ENCODE data around the gene VPS8.

Gene VPS8

GRCh38 chr3:184767377-184767776 lies 44.6 kb upstream of the VPS8 start:
- no peak for TF ChIP-seq TARDBP (IDR thresholded peaks at IDR 0.05)
- TF ChIP-seq SUZ12 (IDR thresholded peaks at IDR 0.05): no peak
- TF ChIP-seq FOXK2 (IDR thresholded peaks at IDR 0.05): no peak
- no peak for TF ChIP-seq HDGF (IDR thresholded peaks at IDR 0.05; ENCODE audit: borderline replicate concordance)
- TF ChIP-seq FOXA1 (IDR thresholded peaks at IDR 0.05): no peak
- TF ChIP-seq L3MBTL2 (conservative IDR thresholded peaks at IDR 0.05): no peak
- no peak for TF ChIP-seq BHLHE40 (IDR thresholded peaks at IDR 0.05; ENCODE audit: borderline replicate concordance)
- TF ChIP-seq FOXM1 (IDR thresholded peaks at IDR 0.05; ENCODE audit: borderline replicate concordance): no peak
- no peak for TF ChIP-seq ARNT (IDR thresholded peaks at IDR 0.05)
- no peak for TF ChIP-seq SP1 (IDR thresholded peaks at IDR 0.05)
- TF ChIP-seq NFRKB (IDR thresholded peaks at IDR 0.05): no peak
- no peak for TF ChIP-seq ZNF384 (IDR thresholded peaks at IDR 0.05)
- TF ChIP-seq LEF1 (IDR thresholded peaks at IDR 0.05; ENCODE audit: borderline replicate concordance): no peak
- TF ChIP-seq, protein P1, sequence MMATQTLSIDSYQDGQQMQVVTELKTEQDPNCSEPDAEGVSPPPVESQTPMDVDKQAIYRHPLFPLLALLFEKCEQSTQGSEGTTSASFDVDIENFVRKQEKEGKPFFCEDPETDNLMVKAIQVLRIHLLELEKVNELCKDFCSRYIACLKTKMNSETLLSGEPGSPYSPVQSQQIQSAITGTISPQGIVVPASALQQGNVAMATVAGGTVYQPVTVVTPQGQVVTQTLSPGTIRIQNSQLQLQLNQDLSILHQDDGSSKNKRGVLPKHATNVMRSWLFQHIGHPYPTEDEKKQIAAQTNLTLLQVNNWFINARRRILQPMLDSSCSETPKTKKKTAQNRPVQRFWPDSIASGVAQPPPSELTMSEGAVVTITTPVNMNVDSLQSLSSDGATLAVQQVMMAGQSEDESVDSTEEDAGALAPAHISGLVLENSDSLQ (IDR thresholded peaks at IDR 0.05): no peak
- no peak for TF ChIP-seq CTBP1 (IDR thresholded peaks at IDR 0.05; ENCODE audit: borderline replicate concordance)
- no peak for TF ChIP-seq ELF4 (IDR thresholded peaks at IDR 0.05)
- POLR2A ChIA-PET: no interaction called here
- no peak for DNase-seq (ENCODE audit: extremely low spot score)
- CTCF ChIA-PET: interaction anchor here (0.8 to 2.2 kb wide), 2 partner anchors 24 to 206 kb away, joined by 3 to 7 read pairs; partner anchors contain the start of gene EPHB3

GRCh38 chr3:184769382-184770170 lies 42.4 kb upstream of the VPS8 start:
- TF ChIP-seq TARDBP (IDR thresholded peaks at IDR 0.05): no peak
- TF ChIP-seq FOXA1 (IDR thresholded peaks at IDR 0.05): no peak
- TF ChIP-seq, protein P1 (IDR thresholded peaks at IDR 0.05): no peak
- TF ChIP-seq SP1 (IDR thresholded peaks at IDR 0.05): no peak
- TF ChIP-seq NFRKB (IDR thresholded peaks at IDR 0.05): no peak
- TF ChIP-seq SUZ12 (IDR thresholded peaks at IDR 0.05): no peak
- no peak for TF ChIP-seq L3MBTL2 (conservative IDR thresholded peaks at IDR 0.05)
- no peak for TF ChIP-seq HDGF (IDR thresholded peaks at IDR 0.05; ENCODE audit: borderline replicate concordance)
- TF ChIP-seq LEF1 (IDR thresholded peaks at IDR 0.05; ENCODE audit: borderline replicate concordance): no peak
- ChIA-PET CTCF (interaction anchor here (0.6 kb wide), 1 partner anchor 494 kb away, joined by 3 read pairs; no protein-coding TSS in a partner anchor), POLR2A (interaction anchor here (1.0 kb wide), 1 partner anchor 208 kb away, joined by 3 read pairs; the partner anchor contains the start of gene EPHB3)
- no peak for DNase-seq (ENCODE audit: extremely low spot score)

GRCh38 chr3:184770541-184770940 lies 41.4 kb upstream of the VPS8 start:
- DNase-seq (ENCODE audit: extremely low spot score): no peak
- no peak for TF ChIP-seq NFRKB (IDR thresholded peaks at IDR 0.05)
- TF ChIP-seq ELF4 (IDR thresholded peaks at IDR 0.05): no peak
- TF ChIP-seq ARNT (IDR thresholded peaks at IDR 0.05): no peak
- TF ChIP-seq FOXK2 (IDR thresholded peaks at IDR 0.05): no peak
- TF ChIP-seq SUZ12 (IDR thresholded peaks at IDR 0.05): no peak
- TF ChIP-seq FOXA1 (IDR thresholded peaks at IDR 0.05): no peak
- no peak for TF ChIP-seq LEF1 (IDR thresholded peaks at IDR 0.05; ENCODE audit: borderline replicate concordance)
- TF ChIP-seq BHLHE40 (IDR thresholded peaks at IDR 0.05; ENCODE audit: borderline replicate concordance): no peak
- TF ChIP-seq CTBP1 (IDR thresholded peaks at IDR 0.05; ENCODE audit: borderline replicate concordance): no peak
- TF ChIP-seq L3MBTL2 (conservative IDR thresholded peaks at IDR 0.05): no peak
- TF ChIP-seq HDGF (IDR thresholded peaks at IDR 0.05; ENCODE audit: borderline replicate concordance): no peak
- no peak for TF ChIP-seq FOXM1 (IDR thresholded peaks at IDR 0.05; ENCODE audit: borderline replicate concordance)
- TF ChIP-seq SP1 (IDR thresholded peaks at IDR 0.05): no peak
- TF ChIP-seq, protein P1 (IDR thresholded peaks at IDR 0.05): no peak
- no peak for TF ChIP-seq ZNF384 (IDR thresholded peaks at IDR 0.05)
- TF ChIP-seq TARDBP (IDR thresholded peaks at IDR 0.05): no peak
- ChIA-PET CTCF (interaction anchor here (1.0 to 1.7 kb wide), 2 partner anchors 209 to 539 kb away, joined by 3 to 5 read pairs; partner anchors contain the start of gene EPHB3), POLR2A (interaction anchor here (1.0 kb wide), 1 partner anchor 59 kb away, joined by 3 read pairs; the partner anchor contains the start of gene MAGEF1)

DNA sequence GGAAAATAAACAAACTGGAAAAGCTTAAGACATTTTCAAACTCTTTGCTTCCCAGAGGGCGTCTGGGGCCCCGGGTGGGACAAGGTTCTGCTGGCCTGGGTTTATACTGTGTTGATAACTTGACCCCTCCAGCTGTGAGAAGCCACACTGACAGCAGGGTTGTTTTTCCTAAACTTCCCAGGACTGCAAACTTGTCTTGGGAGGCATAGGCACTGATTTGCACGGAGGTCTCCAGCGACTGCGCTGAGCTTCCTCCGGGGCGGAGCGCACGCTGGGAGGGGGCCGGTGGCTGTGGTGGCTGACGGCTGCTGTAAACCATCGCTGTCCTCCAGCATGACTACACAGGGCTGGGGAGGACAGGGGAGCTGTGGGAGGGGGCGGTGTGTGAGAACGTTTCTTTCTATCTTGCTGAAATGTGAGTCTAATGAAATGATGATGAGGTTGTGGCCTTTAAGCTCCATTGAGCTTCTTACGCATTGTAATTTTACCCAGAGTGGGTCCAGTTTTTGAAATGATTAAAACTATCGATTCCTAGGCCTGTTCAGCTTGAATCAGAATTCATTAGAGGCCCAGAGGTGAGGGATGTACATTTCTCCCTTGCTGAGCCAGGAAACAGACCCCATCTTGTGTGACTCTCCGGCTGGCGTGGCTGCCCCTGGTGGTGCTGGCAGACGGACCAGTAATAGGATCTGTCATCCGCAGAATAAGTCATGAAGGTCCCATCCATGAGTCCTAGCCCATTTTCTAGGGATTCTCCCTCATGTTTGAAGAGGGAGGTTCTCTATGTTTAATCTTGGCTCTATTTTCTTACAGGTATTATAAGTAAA lies 40.5 kb upstream of the VPS8 start:
- CTCF ChIA-PET: interaction anchor here (1.0 to 1.7 kb wide), 2 partner anchors 210 to 538 kb away, joined by 3 to 5 read pairs; partner anchors contain the start of gene EPHB3
- POLR2A ChIA-PET: interaction anchor here (1.0 kb wide), 1 partner anchor 60 kb away, joined by 3 read pairs; the partner anchor contains the start of gene MAGEF1

More for the DNA sequence above, 40.5 kb upstream of the VPS8 start:
- no peak for DNase-seq (ENCODE audit: extremely low spot score)
- no peak for TF ChIP-seq FOXA1 (IDR thresholded peaks at IDR 0.05)
- no peak for TF ChIP-seq ELF4 (IDR thresholded peaks at IDR 0.05)
- no peak for TF ChIP-seq NFRKB (IDR thresholded peaks at IDR 0.05)
- no peak for TF ChIP-seq HDGF (IDR thresholded peaks at IDR 0.05; ENCODE audit: borderline replicate concordance)
- no peak for TF ChIP-seq ZNF384 (IDR thresholded peaks at IDR 0.05)
- no peak for TF ChIP-seq L3MBTL2 (conservative IDR thresholded peaks at IDR 0.05)
- TF ChIP-seq, protein P1 (IDR thresholded peaks at IDR 0.05): no peak
- no peak for TF ChIP-seq CTBP1 (IDR thresholded peaks at IDR 0.05; ENCODE audit: borderline replicate concordance)
- no peak for TF ChIP-seq LEF1 (IDR thresholded peaks at IDR 0.05; ENCODE audit: borderline replicate concordance)
- TF ChIP-seq FOXM1 (IDR thresholded peaks at IDR 0.05; ENCODE audit: borderline replicate concordance): no peak
- TF ChIP-seq SUZ12 (IDR thresholded peaks at IDR 0.05): no peak
- TF ChIP-seq SP1 (IDR thresholded peaks at IDR 0.05): no peak
- no peak for TF ChIP-seq ARNT (IDR thresholded peaks at IDR 0.05)
- TF ChIP-seq TARDBP (IDR thresholded peaks at IDR 0.05): no peak
- TF ChIP-seq FOXK2 (IDR thresholded peaks at IDR 0.05): no peak
- no peak for TF ChIP-seq BHLHE40 (IDR thresholded peaks at IDR 0.05; ENCODE audit: borderline replicate concordance)

All from HEK293T (cell line).